HG02588 (cell line): ENCODE measurements around the gene RDH13.
A peak's percentile ranks its signal among the peaks of the same experiment; 100 is the strongest.

ENCODE experiments used
- ATAC-seq: cut with Tn5 transposase; IDR thresholded peaks from one replicate; pipeline ENCODE4 v1.9.1; 2021; ENCODE audit warnings: mild to moderate bottlenecking, moderate library complexity; ENCODE audit not compliant: unreplicated experiment

Gene RDH13

GRCh38 chr19:55092423-55093318 lies 29.7 kb upstream of the RDH13 start:
- no peak for ATAC-seq

DNA sequence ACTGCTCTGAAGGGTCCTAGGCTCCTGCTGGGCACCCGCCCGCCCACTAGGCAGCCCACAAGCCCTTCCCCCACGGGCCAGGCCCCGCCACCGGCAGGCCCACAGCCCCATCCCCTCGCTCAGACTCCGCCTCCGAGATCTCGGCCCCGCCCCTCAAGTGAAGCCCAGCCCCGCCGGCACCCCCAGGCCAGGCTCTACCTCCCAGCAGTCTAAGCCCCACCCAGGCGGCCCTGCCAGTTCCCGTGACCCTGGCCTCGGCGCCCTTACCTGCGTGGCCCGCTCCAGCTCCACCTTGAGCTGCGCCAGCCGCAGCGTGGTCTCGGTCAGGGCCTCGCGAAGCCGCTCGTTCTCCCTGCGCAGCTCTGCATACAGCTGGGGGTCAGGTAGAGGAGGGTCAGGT lies 29.0 kb upstream of the RDH13 start:
- no peak for ATAC-seq

GRCh38 chr19:55091126-55091910 lies 28.4 kb upstream of the RDH13 start:
- no peak for ATAC-seq

GRCh38 chr19:55090564-55090963 lies 27.6 kb upstream of the RDH13 start:
- no peak for ATAC-seq

DNA sequence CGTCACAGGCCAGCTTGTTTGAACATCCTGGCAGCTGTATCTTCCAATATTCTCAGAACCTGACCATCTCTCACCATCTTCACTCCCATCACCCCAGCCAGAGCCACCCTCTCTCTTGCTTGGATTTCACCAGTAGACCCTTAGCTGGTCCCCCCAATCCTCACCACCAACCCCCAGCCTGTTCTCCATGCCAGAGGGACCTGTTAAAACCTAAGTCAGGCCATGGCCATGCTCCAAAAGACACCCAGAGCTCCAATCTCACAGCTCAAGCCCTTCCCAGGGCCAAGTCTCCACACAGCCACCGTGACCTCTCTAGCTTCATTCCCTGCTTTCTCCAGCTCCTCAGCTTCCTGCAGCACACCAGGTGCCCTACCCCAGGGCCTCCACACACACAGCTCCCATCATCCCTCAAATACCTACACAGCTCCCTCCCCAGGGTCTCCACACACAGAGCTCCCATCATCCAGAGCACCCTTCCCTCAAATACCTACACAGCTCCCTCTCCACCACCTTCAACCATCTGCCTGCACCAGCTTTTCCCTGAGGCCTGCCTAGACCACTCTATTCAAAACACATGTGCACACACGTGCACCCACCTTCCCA lies 26.5 kb upstream of the RDH13 start:
- ATAC-seq, result no peak

GRCh38 chr19:55088543-55089341 lies 25.8 kb upstream of the RDH13 start:
- ATAC-seq, result no peak

GRCh38 chr19:55088021-55088451 lies 25.1 kb upstream of the RDH13 start:
- ATAC-seq, result no peak

- ATAC-seq, result no peak
Measured at GRCh38 chr19:55087542-55087901, 24.6 kb upstream of the RDH13 start.

DNA sequence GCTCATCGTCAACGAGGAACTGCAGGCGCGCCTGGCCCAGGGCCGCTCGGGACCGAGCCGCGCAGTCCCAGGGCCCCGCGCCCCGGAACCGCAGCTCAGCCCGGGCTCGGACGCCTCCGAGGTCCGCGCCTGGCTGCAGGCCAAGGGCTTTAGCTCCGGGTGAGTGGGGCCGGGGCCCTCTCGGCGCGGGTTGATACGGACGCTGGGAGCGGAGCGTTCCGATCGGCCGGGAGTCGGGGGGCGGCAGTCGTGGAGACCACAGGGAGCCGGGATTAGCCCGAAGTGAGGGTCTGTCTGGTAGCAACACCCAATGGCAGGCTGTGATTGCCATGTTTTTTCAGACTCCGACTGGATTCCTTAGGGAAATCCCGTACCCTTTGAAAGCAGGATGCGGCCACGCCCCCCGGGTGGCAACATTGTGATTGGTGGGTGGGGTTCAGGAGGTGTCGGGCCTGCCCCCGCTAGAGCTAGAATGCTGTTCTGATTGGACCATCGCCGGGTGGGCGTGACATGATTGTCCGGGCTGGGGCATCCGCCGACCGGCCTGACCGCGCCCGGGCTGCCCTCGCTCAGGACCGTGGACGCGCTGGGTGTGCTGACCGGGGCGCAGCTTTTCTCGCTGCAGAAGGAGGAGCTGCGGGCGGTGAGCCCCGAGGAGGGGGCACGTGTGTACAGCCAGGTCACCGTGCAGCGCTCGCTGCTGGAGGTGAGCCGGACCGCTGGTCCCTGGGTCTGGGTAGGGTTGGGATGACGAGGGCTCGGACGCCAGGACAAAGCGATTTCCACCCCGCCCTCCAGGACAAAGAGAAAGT lies 24.0 kb upstream of the RDH13 start:
- ATAC-seq, result no peak

GRCh38 chr19:55085923-55086715 lies 23.2 kb upstream of the RDH13 start:
- ATAC-seq, result no peak

DNA sequence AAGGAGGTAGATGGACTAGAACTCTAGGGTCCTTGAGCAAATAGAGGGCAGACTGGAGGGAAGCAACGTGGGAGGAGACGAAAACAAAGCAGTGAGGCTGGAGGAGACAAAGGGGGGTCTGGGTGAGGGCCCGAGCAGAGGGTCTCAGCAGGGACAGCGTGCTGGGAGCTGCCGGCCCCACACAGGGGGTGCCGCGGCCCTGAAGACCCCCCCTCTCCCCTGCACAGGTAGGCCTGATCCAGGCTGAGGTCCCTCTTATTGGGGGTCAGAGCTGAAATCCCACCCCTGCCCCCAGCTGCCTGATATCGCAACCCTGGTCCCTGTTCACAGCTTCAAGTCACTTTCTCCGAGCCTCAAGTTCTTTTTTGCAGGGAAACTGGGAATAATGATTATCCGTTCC lies 21.5 kb upstream of the RDH13 start:
- ATAC-seq, result no peak

GRCh38 chr19:55083004-55083850 lies 20.3 kb upstream of the RDH13 start:
- ATAC-seq, result no peak

GRCh38 chr19:55082020-55082851 lies 19.3 kb upstream of the RDH13 start:
- ATAC-seq, result no peak

DNA sequence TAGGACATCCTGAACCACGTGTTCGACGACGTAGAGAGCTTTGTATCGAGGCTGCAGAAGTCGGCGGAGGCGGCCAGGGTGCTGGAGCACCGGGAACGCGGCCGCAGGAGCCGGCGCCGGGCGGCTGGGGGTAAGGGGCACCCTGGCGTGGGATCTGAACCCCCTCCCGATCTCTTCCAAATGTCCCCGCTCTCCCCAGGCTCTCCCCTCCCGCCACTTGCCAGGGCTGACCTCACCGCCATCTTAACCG lies 18.7 kb upstream of the RDH13 start:
- peak; percentile 3 for ATAC-seq

DNA sequence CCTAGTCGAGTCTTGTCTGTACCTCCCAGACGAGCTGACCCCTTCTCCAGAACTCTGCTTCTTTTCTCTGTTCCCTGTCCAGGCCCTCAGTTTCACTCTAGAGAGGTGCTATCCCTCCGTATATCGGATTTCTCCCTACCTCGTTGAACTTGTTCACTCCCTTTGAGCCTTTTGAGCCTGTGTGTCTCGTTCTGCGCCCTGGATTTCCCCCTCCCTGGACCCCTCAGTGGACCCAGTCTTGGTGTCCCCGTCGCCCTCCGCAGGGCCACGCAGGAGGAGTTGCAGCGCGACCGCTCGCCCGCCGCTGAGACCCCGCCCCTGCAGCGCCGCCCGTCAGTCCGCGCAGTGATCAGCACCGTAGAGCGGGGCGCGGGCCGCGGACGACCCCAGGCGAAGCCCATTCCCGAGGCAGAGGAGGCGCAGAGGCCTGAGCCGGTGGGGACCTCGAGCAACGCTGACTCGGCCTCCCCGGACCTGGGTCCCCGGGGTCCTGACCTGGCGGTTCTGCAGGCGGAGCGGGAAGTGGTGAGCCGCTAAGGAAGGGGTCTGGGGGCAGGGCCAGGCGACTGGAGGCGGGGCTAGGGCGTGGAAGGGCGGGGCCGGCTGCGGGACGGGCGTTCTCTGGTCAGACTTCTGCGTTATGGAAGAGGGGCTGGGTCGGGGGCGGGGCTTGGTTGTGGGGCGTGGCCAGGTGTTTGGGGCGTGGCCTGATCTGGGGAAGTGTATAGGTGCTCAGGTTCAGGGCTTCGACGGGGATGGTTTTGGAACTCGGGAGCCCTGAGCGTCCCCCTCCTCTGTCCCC lies 18.2 kb upstream of the RDH13 start:
- peak; percentile 59 for ATAC-seq

DNA sequence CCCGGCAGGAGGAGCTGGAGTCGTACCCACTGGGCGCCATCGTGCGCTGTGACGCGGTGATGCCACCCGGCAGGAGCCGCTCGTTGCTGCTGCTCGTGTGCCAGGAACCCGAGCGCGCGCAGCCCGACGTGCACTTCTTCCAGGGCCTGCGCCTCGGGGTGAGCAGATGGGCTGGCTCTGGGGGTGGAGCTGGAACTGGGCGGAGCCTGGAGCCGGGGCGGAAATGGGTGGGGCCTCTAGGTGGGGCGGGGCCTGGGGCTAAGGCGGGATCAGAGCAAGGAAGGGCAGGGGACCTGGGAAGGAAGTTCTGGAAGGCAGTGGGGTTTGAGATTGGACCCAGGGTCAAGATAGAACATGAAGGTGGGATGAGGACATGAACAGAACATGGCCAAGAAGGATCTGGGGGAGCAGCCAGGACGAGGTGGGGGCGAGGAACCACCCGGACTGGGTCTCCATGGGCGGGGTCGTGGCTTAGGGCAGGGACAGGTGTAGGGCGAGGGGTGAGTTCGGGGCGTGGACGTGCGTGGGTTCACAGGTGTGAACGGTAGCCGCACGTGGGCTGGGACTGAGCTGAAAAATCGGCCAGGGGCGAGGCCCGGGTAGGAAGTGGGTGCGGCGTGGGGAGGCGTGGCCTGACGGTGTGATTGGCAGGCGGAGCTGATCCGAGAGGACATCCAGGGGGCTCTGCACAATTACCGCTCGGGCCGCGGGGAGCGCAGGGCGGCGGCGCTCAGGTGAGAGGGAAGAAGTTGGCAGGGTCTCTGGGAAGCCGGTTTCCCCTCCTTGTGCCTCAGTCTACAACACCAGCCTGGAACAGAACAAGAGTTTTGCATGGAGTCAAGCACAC lies 17.4 kb upstream of the RDH13 start:
- no peak for ATAC-seq
